HepG2 (cell line): ENCODE data around the gene ABCB8. TPM values are rescaled to one million over a fixed set of nuclear protein-coding genes. Genes with fewer than 3 reads are reported as not detected.

Source experiments
- CTCF ChIP-seq: sonication (generic); formaldehyde crosslinking; IDR thresholded peaks from 2 replicates; pipeline ENCODE4 v1.5.0; 2020; ENCODE audit warnings: mild to moderate bottlenecking, missing genetic modification reagents, moderate library complexity
- TERF1 ChIP-seq: sonication (generic); formaldehyde crosslinking; IDR thresholded peaks from 2 replicates; pipeline ENCODE4 v1.8.0; 2022; ENCODE audit warnings: mild to moderate bottlenecking, missing genetic modification reagents, moderate library complexity
- ZBTB40 ChIP-seq, 2 experiments: fragments of 450-650 bp in 1 of 2; sonication (generic) in 1 of 2; formaldehyde crosslinking in 1 of 2; IDR thresholded peaks; 2 replicates each; pipeline versions ENCODE4 v1.6.1 to v1.8.0; 2016 to 2022; ENCODE audit warnings: antibody characterized with exemption in 1 of 2, mild to moderate bottlenecking in 1 of 2, missing genetic modification reagents in 1 of 2
- ZNF746 ChIP-seq: sonication (generic); formaldehyde crosslinking; IDR thresholded peaks from 2 replicates; pipeline ENCODE4 v1.8.0; 2022; ENCODE audit warnings: mild to moderate bottlenecking, missing genetic modification reagents
- ZNF83 ChIP-seq: sonication (generic); formaldehyde crosslinking; IDR thresholded peaks from 2 replicates; pipeline ENCODE4 v1.4.0; 2020; ENCODE audit warnings: missing genetic modification reagents, mild to moderate bottlenecking, borderline replicate concordance
- polyA plus RNA-seq, 8 experiments: library from polyadenylated mRNA; depleted of rRNA in 3 of 8; stranded (reverse) in 7 of 8; unstranded in 1 of 8; fragments of >200 nt; fragmentation: Illumina TruSeq in 4 of 8; extraction: Trizol in 4 of 8; gene quantifications; 2 replicates each; pipeline versions ENCODE4 v1.2.1 to v1.2.3, GENCODE V29; 2011 to 2016; ENCODE audit warnings: low read depth in 4 of 8, missing spikeins in 1 of 8, mixed read lengths in 1 of 8; ENCODE audit not compliant: insufficient read depth in 1 of 8
- total RNA-seq, 5 experiments: library from RNA; depleted of rRNA; stranded (reverse); fragments of >200 nt; fragmentation: Illumina TruSeq; extraction: Trizol; gene quantifications; 2 replicates each; pipeline ENCODE4 v1.2.3, GENCODE V29; 2016; ENCODE audit warnings: low read depth in 1 of 5

The ABCB8 gene
- total and polyA plus RNA-seq, 2 of the 13 experiments (the other 11 are each of a cell fraction or from before 2014, with no cell fraction given), result 6.6 to 16.7 TPM

DNA sequence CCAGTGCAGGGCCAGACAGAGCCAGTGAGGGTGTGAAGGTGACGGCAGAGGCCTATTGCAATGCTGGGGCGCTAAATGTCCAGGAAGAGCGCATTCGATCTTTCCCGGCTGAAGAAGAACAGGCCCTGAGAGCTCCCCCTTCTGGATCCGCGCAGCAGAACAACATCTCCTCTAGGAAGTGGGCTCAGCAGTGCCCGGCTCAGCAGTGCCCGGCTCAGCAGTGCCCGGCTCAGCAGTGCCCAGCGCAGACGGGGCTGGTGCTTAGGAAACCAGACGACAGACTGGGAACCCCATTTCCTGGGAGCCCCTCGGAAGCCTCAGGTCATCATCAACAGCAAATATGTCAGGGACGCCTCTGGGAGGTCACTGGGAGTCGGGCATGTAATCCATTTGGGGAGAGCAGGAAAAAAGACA, 42.1 kb upstream of the ABCB8 start (continued):
- TF ChIP-seq ZBTB40 (IDR thresholded peaks at IDR 0.05) (no peak), ZBTB40 (CRISPR knock-in tag; IDR thresholded peaks at IDR 0.05) (no peak), ZNF746 (no peak), CTCF (peak; percentile 79), ZNF83 (CRISPR knock-in tag) (no peak), TERF1 (CRISPR knock-in tag) (no peak)
